IMR-90 (cell line): ENCODE measurements around the gene ZNF503. TPM values are rescaled to one million over a fixed set of nuclear protein-coding genes. Genes with fewer than 3 reads are reported as not detected.

Source experiments
- ATAC-seq: fragments of 200-7000 bp; cut with Tn5 transposase; 2 replicates; pipeline ENCODE4 v1.9.1; 2020; ENCODE audit warnings: low read depth, mild to moderate bottlenecking, moderate library complexity
- BruUV-seq: library from RNA; stranded (reverse); fragments of 400-500 nt; replicated peaks from 2 replicates; lab custom pipeline; 2021; lab: Mats Ljungman, UMichigan
- CTCF ChIA-PET: fragments of 300-600 bp; formaldehyde crosslinking; extraction: SDS; loops from one replicate; lab custom pipeline; 2021; ENCODE audit warnings: antibody characterized with exemption; lab: Yijun Ruan, JAX
- POLR2A ChIA-PET: fragments of 300-600 bp; sonication (Branson Sonifier 250); formaldehyde crosslinking; loops from one replicate; lab custom pipeline; 2022; ENCODE audit warnings: antibody characterized with exemption; ENCODE audit not compliant: unreplicated experiment; lab: Charles Lee
- DNase-seq: peaks from one replicate; pipeline ENCODE4 v3.0.0; 2013
- H2AFZ ChIP-seq: replicated peaks from 2 replicates; pipeline ENCODE3; 2013; ENCODE audit warnings: low read length, mild to moderate bottlenecking; ENCODE audit not compliant: poor library complexity
- H2AK5ac ChIP-seq: 2 replicates; pipeline ENCODE4 v1.6.1; 2013; ENCODE audit warnings: low read depth, low read length, inconsistent platforms
- H2AK9ac ChIP-seq: replicated peaks from 2 replicates; pipeline ENCODE3; 2013; ENCODE audit warnings: mild to moderate bottlenecking, low read depth, low read length, moderate library complexity; ENCODE audit not compliant: poor library complexity
- H2BK120ac ChIP-seq: 2 replicates; pipeline ENCODE4 v1.6.1; 2013; ENCODE audit warnings: low read depth, low read length, inconsistent platforms
- H2BK15ac ChIP-seq: 3 replicates; pipeline ENCODE4 v1.6.1; 2013; ENCODE audit warnings: low read depth, low read length, inconsistent platforms
- H2BK20ac ChIP-seq: 2 replicates; pipeline ENCODE4 v1.6.1; 2013; ENCODE audit warnings: low read depth, mild to moderate bottlenecking, inconsistent platforms, low read length, moderate library complexity
- H2BK5ac ChIP-seq: 2 replicates; pipeline ENCODE4 v1.6.1; 2013; ENCODE audit warnings: mild to moderate bottlenecking, low read depth, low read length, inconsistent platforms; ENCODE audit not compliant: poor library complexity, severe bottlenecking
- H3K14ac ChIP-seq: replicated peaks from 2 replicates; pipeline ENCODE4 v1.6.1; 2013; ENCODE audit warnings: low read depth, low read length, inconsistent platforms
- H3K18ac ChIP-seq: 2 replicates; pipeline ENCODE4 v1.6.1; 2013; ENCODE audit warnings: low read depth, low read length, control low read depth
- H3K23ac ChIP-seq: 2 replicates; pipeline ENCODE4 v1.6.1; 2013; ENCODE audit warnings: low read depth, low read length, inconsistent platforms
- H3K27ac ChIP-seq: 2 replicates; pipeline ENCODE4 v1.5.1; 2013; ENCODE audit warnings: mild to moderate bottlenecking, control low read depth, low read length; ENCODE audit not compliant: insufficient read depth
- H3K27me3 ChIP-seq: 2 replicates; pipeline ENCODE4 v1.6.1; 2013; ENCODE audit warnings: low read length; ENCODE audit not compliant: control insufficient read depth, insufficient read depth
- H3K36me3 ChIP-seq: 2 replicates; pipeline ENCODE4 v1.6.1; 2013; ENCODE audit warnings: low read length, mixed read lengths; ENCODE audit not compliant: control insufficient read depth, insufficient read depth
- H3K4ac ChIP-seq: 2 replicates; pipeline ENCODE4 v1.6.1; 2013; ENCODE audit warnings: low read depth, low read length, inconsistent platforms
- H3K4me1 ChIP-seq: 2 replicates; pipeline ENCODE4 v1.6.1; 2013; ENCODE audit warnings: low read length, mixed read lengths; ENCODE audit not compliant: control insufficient read depth, insufficient read depth
- H3K4me2 ChIP-seq: 2 replicates; pipeline ENCODE4 v1.6.1; 2013; ENCODE audit warnings: low read depth, mild to moderate bottlenecking, control low read depth, low read length, moderate library complexity
- H3K4me3 ChIP-seq: 2 replicates; pipeline ENCODE4 v1.5.1; 2013; ENCODE audit warnings: low read depth, mild to moderate bottlenecking, control low read depth, low read length, moderate library complexity; ENCODE audit not compliant: insufficient read depth
- H3K56ac ChIP-seq: 2 replicates; pipeline ENCODE4 v1.6.1; 2013; ENCODE audit warnings: low read length, inconsistent platforms; ENCODE audit not compliant: insufficient read depth; ENCODE audit errors: extremely low read depth
- H3K79me1 ChIP-seq, 2 experiments: 2 replicates each; pipeline ENCODE4 v1.6.1; 2013; ENCODE audit warnings: low read length in 2 of 2, inconsistent platforms in 1 of 2, low read depth in 1 of 2
- H3K9ac ChIP-seq: 2 replicates; pipeline ENCODE4 v1.6.1; 2013; ENCODE audit warnings: low read depth, low read length, control low read depth
- H3K9me1 ChIP-seq: 2 replicates; pipeline ENCODE4 v1.6.1; 2013; ENCODE audit warnings: low read length, inconsistent platforms; ENCODE audit not compliant: insufficient read depth
- H3K9me3 ChIP-seq: 2 replicates; pipeline ENCODE4 v1.6.1; 2013; ENCODE audit warnings: low read length; ENCODE audit not compliant: control insufficient read depth, insufficient read depth
- H4K20me1 ChIP-seq: 2 replicates; pipeline ENCODE4 v1.6.1; 2013; ENCODE audit warnings: low read length, inconsistent platforms; ENCODE audit not compliant: insufficient read depth
- H4K5ac ChIP-seq: 2 replicates; pipeline ENCODE4 v1.6.1; 2013; ENCODE audit warnings: mild to moderate bottlenecking, low read depth, low read length, control low read depth
- H4K8ac ChIP-seq, 2 experiments: 2 replicates each; pipeline ENCODE4 v1.6.1; 2013; ENCODE audit warnings: low read depth in 2 of 2, low read length in 2 of 2, control low read depth in 1 of 2, inconsistent platforms in 1 of 2
- H4K91ac ChIP-seq: 2 replicates; pipeline ENCODE4 v1.6.1; 2013; ENCODE audit warnings: low read depth, low read length, inconsistent platforms; ENCODE audit not compliant: insufficient read depth
- BHLHE40 ChIP-seq: fragments of 150-350 bp; IDR thresholded peaks from 2 replicates; pipeline ENCODE4 v1.6.1; 2016; ENCODE audit warnings: mild to moderate bottlenecking, low read depth, low read length
- CEBPB ChIP-seq: IDR thresholded peaks from 2 replicates; pipeline ENCODE4 v1.6.1; 2012; ENCODE audit warnings: low read depth, low read length, improper control_type of control experiment
- CHD1 ChIP-seq: IDR thresholded peaks from 2 replicates; pipeline ENCODE4 v1.6.1; 2012; ENCODE audit warnings: low read depth, low read length, improper control_type of control experiment
- CTCF ChIP-seq: conservative IDR thresholded peaks from 2 replicates; pipeline ENCODE4 v1.5.1; 2012; ENCODE audit warnings: mild to moderate bottlenecking, low read depth, low read length, improper control_type of control experiment
- ELK1 ChIP-seq: fragments of 150-350 bp; IDR thresholded peaks from 2 replicates; pipeline ENCODE4 v1.6.1; 2016; ENCODE audit warnings: low read depth, mild to moderate bottlenecking, low read length, moderate library complexity, borderline replicate concordance
- FOS ChIP-seq: fragments of 150-350 bp; IDR thresholded peaks from 2 replicates; pipeline ENCODE4 v1.6.1; 2016; ENCODE audit warnings: low read depth, low read length
- MAFK ChIP-seq: IDR thresholded peaks from 2 replicates; pipeline ENCODE4 v1.6.1; 2012; ENCODE audit warnings: low read depth, low read length, improper control_type of control experiment
- MAZ ChIP-seq: IDR thresholded peaks from 2 replicates; pipeline ENCODE4 v1.6.1; 2012; ENCODE audit warnings: low read depth, mild to moderate bottlenecking, low read length, improper control_type of control experiment, moderate library complexity, borderline replicate concordance
- MXI1 ChIP-seq: IDR thresholded peaks from 2 replicates; pipeline ENCODE4 v1.6.1; 2012; ENCODE audit warnings: low read depth, mild to moderate bottlenecking, low read length, moderate library complexity, borderline replicate concordance
- NFE2L2 ChIP-seq: fragments of 150-350 bp; IDR thresholded peaks from 2 replicates; pipeline ENCODE4 v1.6.1; 2016; ENCODE audit warnings: low read depth, mild to moderate bottlenecking, low read length
- POLR2A ChIP-seq: IDR thresholded peaks from 2 replicates; pipeline ENCODE4 v1.6.1; 2012; ENCODE audit warnings: mild to moderate bottlenecking, low read depth, low read length
- RAD21 ChIP-seq: IDR thresholded peaks from 2 replicates; pipeline ENCODE4 v1.6.1; 2012; ENCODE audit warnings: low read length, improper control_type of control experiment
- RCOR1 ChIP-seq: IDR thresholded peaks from 2 replicates; pipeline ENCODE4 v1.6.1; 2012; ENCODE audit warnings: mild to moderate bottlenecking, low read length, improper control_type of control experiment; ENCODE audit not compliant: insufficient replicate concordance
- RFX5 ChIP-seq: IDR thresholded peaks from 2 replicates; pipeline ENCODE4 v1.8.0; 2012; ENCODE audit warnings: low read depth, mild to moderate bottlenecking, low read length, moderate library complexity
- SMC3 ChIP-seq: fragments of 150-350 bp; IDR thresholded peaks from 2 replicates; pipeline ENCODE4 v1.6.1; 2016; ENCODE audit warnings: low read depth, mild to moderate bottlenecking, antibody characterized with exemption, low read length, moderate library complexity
- USF2 ChIP-seq: fragments of 150-350 bp; IDR thresholded peaks from 2 replicates; pipeline ENCODE4 v1.6.1; 2017; ENCODE audit warnings: mild to moderate bottlenecking, antibody characterized with exemption, low read length, low read depth
- WGBS, 2 experiments: methylation state at CpG; one replicate each; pipeline versions ENCODE4 v1.1.5 to v1.1.7; 2013; ENCODE audit warnings: missing lambda C conversion rate in 2 of 2; ENCODE audit not compliant: insufficient read length in 1 of 2; ENCODE audit errors: extremely low coverage in 2 of 2; 5-methylcytosine and 5-hydroxymethylcytosine counted together
- dilution Hi-C: fragments of 300-500 bp; cut with HindIII; formaldehyde crosslinking; loops from one replicate; pipeline ENCODE4 v1.14.3; 2018; ENCODE audit warnings: low sequenced_read_pairs; ENCODE audit not compliant: unreplicated experiment
- in situ Hi-C: fragments of 300-500 bp; cut with MboI; formaldehyde crosslinking; loops from 3 replicates; pipeline ENCODE4 v1.14.3; 2019; ENCODE audit warnings: low sequenced_read_pairs, inconsistent platforms, mixed read lengths
- intact Hi-C: fragments of 100-400 bp; cut with micrococcal nuclease; formaldehyde crosslinking; loops from 2 replicates; pipeline ENCODE4 v1.10.0; 2022
- polyA plus RNA-seq, 3 experiments: library from polyadenylated mRNA; depleted of rRNA; stranded (reverse); fragments of >200 nt; gene quantifications; 2 replicates each; pipeline ENCODE4 v1.2.3, GENCODE V29; 2012; ENCODE audit warnings: low replicate concordance in 1 of 3
- total RNA-seq: library from RNA; depleted of rRNA; stranded (reverse); fragments of >200 nt; gene quantifications from 2 replicates; pipeline ENCODE4 v1.2.3, GENCODE V29; 2012

The ZNF503 gene
- total and polyA plus RNA-seq, 2 of the 4 experiments (the other 2 are of a cell fraction): 0.36 to 5.8 TPM

- no peak overlapping the region for H3K4ac ChIP-seq
- H3K9me3 ChIP-seq: peaks cover 4% of the 10 kb centered on the region
- H3K4me1 ChIP-seq: no peaks in the 10 kb centered on the region
- intact Hi-C loops: no loop called here
- H3K23ac ChIP-seq: no peak overlapping the region
- in situ Hi-C loops: no loop called here
- H4K20me1 ChIP-seq: no peaks in the 10 kb centered on the region
- no peak overlapping the region for H3K4me2 ChIP-seq
- ATAC-seq (no peak), DNase-seq (no peak)
- H4K8ac ChIP-seq: no peak overlapping the region
- dilution Hi-C loops: no loop called here
- no peak overlapping the region for H3K14ac ChIP-seq
- no peak overlapping the region for H3K27ac ChIP-seq
- H3K56ac ChIP-seq: no peak overlapping the region
- 71% methylated on average over 2 of the region's 4 CpGs; no CpG with 5 or more reads in 1 of the 2 experiments for WGBS, 2 experiments
- BruUV-seq: no TSS peak
- no peak overlapping the region for H3K18ac ChIP-seq
- no peak overlapping the region for H4K91ac ChIP-seq
- no peak overlapping the region for H2AK5ac ChIP-seq
- TF ChIP-seq CHD1: no peak
- TF ChIP-seq NFE2L2: no peak
- TF ChIP-seq SMC3: no peak
- TF ChIP-seq POLR2A: no peak
- TF ChIP-seq CEBPB: no peak
- no peak for TF ChIP-seq MAFK
- no peak for TF ChIP-seq RFX5
- no peak for TF ChIP-seq MAZ
- TF ChIP-seq ELK1: no peak
- TF ChIP-seq CTCF: no peak
- no peak for TF ChIP-seq BHLHE40
- no peak for TF ChIP-seq RAD21
- no peak for TF ChIP-seq MXI1
- TF ChIP-seq RCOR1: no peak
- no peak for TF ChIP-seq FOS
- TF ChIP-seq USF2: no peak
- no peak overlapping the region for H3K9ac ChIP-seq
- no peak overlapping the region for H2BK20ac ChIP-seq
- H2BK120ac ChIP-seq: no peak overlapping the region
- H3K27me3 ChIP-seq: peaks cover 15% of the 10 kb centered on the region
- no peak overlapping the region for H2BK5ac ChIP-seq
- H3K36me3 ChIP-seq: no peaks in the 10 kb centered on the region
- H2BK15ac ChIP-seq: no peak overlapping the region
- no peaks in the 10 kb centered on the region for H3K79me1 ChIP-seq
- no peak overlapping the region for H4K5ac ChIP-seq
- no peak overlapping the region for H2AFZ ChIP-seq
- H3K9me1 ChIP-seq: no peaks in the 10 kb centered on the region
- ChIA-PET POLR2A (no interaction called here), CTCF (no interaction called here)
- H3K4me3 ChIP-seq: no peak overlapping the region
- H2AK9ac ChIP-seq: no peak overlapping the region
Observed at GRCh38 chr10:75439811-75440210, 38.2 kb upstream of the ZNF503 start.
